Endothelial cell of umbilical vein (primary cell): ENCODE measurements around the gene NTN1. TPM values are rescaled to one million over a fixed set of nuclear protein-coding genes. Genes with fewer than 3 reads are reported as not detected.

ENCODE experiments used
- BruUV-seq: library from RNA; stranded (reverse); fragments of 400-500 nt; replicated peaks from 2 replicates; lab custom pipeline; 2021; lab: Mats Ljungman, UMichigan
- CTCF ChIA-PET: fragments of 300-600, 350-600 bp; sonication (Branson Sonifier 250); formaldehyde crosslinking; loops from one replicate; lab custom pipeline; 2021; ENCODE audit warnings: antibody characterized with exemption, inconsistent platforms; lab: Charles Lee
- POLR2A ChIA-PET: fragments of 300-600, 350-600 bp; sonication (Branson Sonifier 250); formaldehyde crosslinking; loops from one replicate; lab custom pipeline; 2021; ENCODE audit warnings: antibody characterized with exemption, inconsistent platforms; lab: Charles Lee
- DNase-seq: peaks from one replicate; pipeline ENCODE4 v3.0.0-alpha.2; 2011; ENCODE audit warnings: low read depth, low spot score
- FAIRE-seq: peaks from 2 replicates; lab custom pipeline; 2011; peaks lifted over from hg19 to GRCh38; lab: Jason Lieb, UNC
- H2AFZ ChIP-seq: 2 replicates; pipeline ENCODE4 v1.6.0; 2012; ENCODE audit warnings: low read depth, low read length, control low read depth, inconsistent platforms
- H3K27ac ChIP-seq: 2 replicates; pipeline ENCODE4 v1.5.1; 2011; ENCODE audit warnings: low read depth, mild to moderate bottlenecking, control low read depth, low read length, moderate library complexity; ENCODE audit not compliant: insufficient read depth
- H3K27me3 ChIP-seq, 2 experiments: 2 replicates each; pipeline versions ENCODE4 v1.6.0 to v1.6.1; 2011; ENCODE audit warnings: low read length in 2 of 2, mixed read lengths in 1 of 2; ENCODE audit not compliant: control insufficient read depth in 2 of 2, insufficient read depth in 2 of 2
- H3K36me3 ChIP-seq, 2 experiments: 2 replicates in 1 of 2; 3 replicates in 1 of 2; pipeline ENCODE4 v1.5.1; 2011; ENCODE audit warnings: low read length in 2 of 2, mild to moderate bottlenecking in 1 of 2, moderate library complexity in 1 of 2; ENCODE audit not compliant: control insufficient read depth in 2 of 2, insufficient read depth in 2 of 2; ENCODE audit errors: extremely low read depth in 1 of 2
- H3K4me1 ChIP-seq: 3 replicates; pipeline ENCODE4 v1.5.1; 2011; ENCODE audit warnings: mild to moderate bottlenecking, low read length; ENCODE audit not compliant: control insufficient read depth, insufficient read depth; ENCODE audit errors: extremely low read depth
- H3K4me2 ChIP-seq: 2 replicates; pipeline ENCODE4 v1.6.1; 2011; ENCODE audit warnings: low read length, control low read depth, mixed read lengths; ENCODE audit not compliant: insufficient read depth
- H3K4me3 ChIP-seq, 3 experiments: fragments of 200-600 bp in 1 of 3; sonication (generic), shearing (Covaris generic) in 1 of 3; replicated peaks in 1 of 3; 2 replicates each; pipeline ENCODE4 v1.5.1; 2011 to 2016; ENCODE audit warnings: control low read depth in 3 of 3, low read length in 3 of 3, mild to moderate bottlenecking in 2 of 3, inconsistent platforms in 1 of 3, low read depth in 1 of 3, moderate library complexity in 1 of 3; ENCODE audit not compliant: insufficient read depth in 1 of 3
- H3K79me2 ChIP-seq: 2 replicates; pipeline ENCODE4 v1.6.0; 2012; ENCODE audit warnings: low read length, inconsistent platforms; ENCODE audit not compliant: control insufficient read depth, insufficient read depth
- H3K9ac ChIP-seq: replicated peaks from 2 replicates; pipeline ENCODE3; 2011; ENCODE audit warnings: low read length, control low read depth; ENCODE audit not compliant: insufficient read depth; ENCODE audit errors: extremely low read depth
- H3K9me1 ChIP-seq: replicated peaks from 3 replicates; pipeline ENCODE4 v1.6.0; 2011; ENCODE audit warnings: mild to moderate bottlenecking, low read length; ENCODE audit not compliant: control insufficient read depth, insufficient read depth; ENCODE audit errors: extremely low read depth
- H3K9me3 ChIP-seq: replicated peaks from 2 replicates; pipeline ENCODE4 v1.5.1; 2012; ENCODE audit warnings: low read length, inconsistent platforms; ENCODE audit not compliant: control insufficient read depth, insufficient read depth
- H4K20me1 ChIP-seq: replicated peaks from 2 replicates; pipeline ENCODE3; 2011; ENCODE audit warnings: mild to moderate bottlenecking, low read length; ENCODE audit not compliant: control insufficient read depth, insufficient read depth; ENCODE audit errors: extremely low read depth
- GATA2 ChIP-seq: IDR thresholded peaks from 2 replicates; pipeline ENCODE4 v1.7.0; 2011; ENCODE audit warnings: low read depth, mild to moderate bottlenecking, moderate library complexity, mixed read lengths, low read length; ENCODE audit not compliant: insufficient read length, insufficient read depth
- JUN ChIP-seq: IDR thresholded peaks from 2 replicates; pipeline ENCODE4 v1.6.1; 2011; ENCODE audit warnings: borderline replicate concordance, low read depth; ENCODE audit not compliant: insufficient read length, insufficient read depth
- POLR2AphosphoS5 ChIP-seq: IDR thresholded peaks from 2 replicates; pipeline ENCODE4 v1.6.1; 2012; ENCODE audit warnings: low read depth, mild to moderate bottlenecking, control low read depth, low read length, moderate library complexity; ENCODE audit not compliant: insufficient read depth
- dilution Hi-C: fragments of 300-500 bp; cut with MboI; formaldehyde crosslinking; loops from one replicate; pipeline ENCODE4 v1.15.0; 2019; ENCODE audit warnings: low sequenced_read_pairs; ENCODE audit not compliant: extremely low pct_ligation_motif_present
- intact Hi-C: fragments of 100-400 bp; cut with micrococcal nuclease; formaldehyde crosslinking; loops from one replicate; pipeline ENCODE4 v1.10.0; 2022
- polyA plus RNA-seq, 4 experiments: library from polyadenylated mRNA; depleted of rRNA in 3 of 4; stranded (reverse) in 3 of 4; unstranded in 1 of 4; fragments of >200 nt; gene quantifications; 2 replicates each; pipeline versions ENCODE4 v1.2.1 to v1.2.3, GENCODE V29; 2011 to 2012; ENCODE audit warnings: missing spikeins in 1 of 4
- total RNA-seq: library from RNA; stranded (reverse); gene quantifications from 2 replicates; pipeline ENCODE4 v1.2.3, GENCODE V29; 2021
- TF ChIP-seq, protein P1 (sequence below): IDR thresholded peaks from 2 replicates; pipeline ENCODE4 v1.6.1; 2011; ENCODE audit not compliant: insufficient read depth, insufficient read length
- TF ChIP-seq, protein P2 (sequence below), 2 donors: IDR thresholded peaks; 1 replicate in 1 of 2; 2 replicates in 1 of 2; pipeline ENCODE4 v1.5.1; 2011; ENCODE audit warnings: low read length in 2 of 2, mild to moderate bottlenecking in 2 of 2, moderate library complexity in 2 of 2, control low read depth in 1 of 2, inconsistent platforms in 1 of 2, low read depth in 1 of 2; ENCODE audit not compliant: insufficient read depth in 1 of 2; ENCODE audit errors: extremely low read depth in 1 of 2

Gene NTN1
- total and polyA plus RNA-seq, 2 donors (not counting 3 experiments of a cell fraction or from before 2014, with no cell fraction given), result 0.10 to 0.18 TPM

DNA sequence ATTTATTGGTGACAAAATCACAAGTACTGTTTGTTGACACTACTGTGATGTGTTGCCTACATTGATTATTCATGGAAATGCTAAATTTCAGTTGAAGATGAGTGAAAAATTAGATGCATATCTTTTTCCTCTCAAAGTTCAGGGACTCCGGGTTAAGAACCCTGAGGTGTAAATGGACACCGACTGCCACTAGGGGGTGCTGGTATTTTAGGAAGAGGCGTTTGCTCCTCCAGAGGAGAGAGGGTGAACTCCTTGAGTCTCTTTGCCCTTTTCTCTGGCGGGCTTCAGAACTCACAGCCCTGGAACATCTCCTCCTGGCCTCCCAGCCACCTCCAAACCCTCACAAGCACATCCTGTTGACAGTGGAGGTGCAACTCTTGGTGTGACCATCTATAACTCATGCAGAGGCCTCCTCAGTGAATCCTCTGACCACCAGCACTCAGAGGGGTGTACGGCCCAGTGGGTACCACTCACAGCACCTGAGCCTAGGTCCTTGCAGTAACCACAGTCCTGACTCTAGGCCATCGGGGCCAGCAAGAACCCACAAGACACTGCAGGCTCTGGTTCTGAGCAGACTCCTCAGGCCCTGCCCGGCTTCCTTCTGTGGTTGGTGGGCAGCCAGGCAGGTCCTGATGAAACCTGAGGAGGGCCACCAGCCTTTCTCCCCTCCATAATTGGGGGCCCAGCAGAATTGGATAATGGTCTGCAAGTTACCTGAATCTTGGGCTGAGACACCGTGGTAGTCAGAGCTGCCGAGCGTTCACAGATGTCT lies 29.6 kb upstream of the NTN1 start:
- intact Hi-C loops (loop anchor here (5.0 to 10.0 kb wide), 2 partner anchors 301 to 563 kb away; no protein-coding TSS in a partner anchor), dilution Hi-C loops (no loop called here)
- ChIA-PET POLR2A (no interaction called here), CTCF (interaction anchor here (0.6 to 5.4 kb wide), 5 partner anchors 11 to 563 kb away, joined by 3 to 47 read pairs (median 5); no protein-coding TSS in a partner anchor)
- no peaks in the 10 kb centered on the region for H3K79me2 ChIP-seq
- no peak overlapping the region for H3K27ac ChIP-seq
- no peaks in the 10 kb centered on the region for H3K9me1 ChIP-seq
- no peak overlapping the region for H2AFZ ChIP-seq
- TF ChIP-seq GATA2 (no peak), JUN (no peak), POLR2AphosphoS5 (no peak)
- TF ChIP-seq, protein P1, sequence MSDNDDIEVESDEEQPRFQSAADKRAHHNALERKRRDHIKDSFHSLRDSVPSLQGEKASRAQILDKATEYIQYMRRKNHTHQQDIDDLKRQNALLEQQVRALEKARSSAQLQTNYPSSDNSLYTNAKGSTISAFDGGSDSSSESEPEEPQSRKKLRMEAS, result no peak
- TF ChIP-seq, protein P2, sequence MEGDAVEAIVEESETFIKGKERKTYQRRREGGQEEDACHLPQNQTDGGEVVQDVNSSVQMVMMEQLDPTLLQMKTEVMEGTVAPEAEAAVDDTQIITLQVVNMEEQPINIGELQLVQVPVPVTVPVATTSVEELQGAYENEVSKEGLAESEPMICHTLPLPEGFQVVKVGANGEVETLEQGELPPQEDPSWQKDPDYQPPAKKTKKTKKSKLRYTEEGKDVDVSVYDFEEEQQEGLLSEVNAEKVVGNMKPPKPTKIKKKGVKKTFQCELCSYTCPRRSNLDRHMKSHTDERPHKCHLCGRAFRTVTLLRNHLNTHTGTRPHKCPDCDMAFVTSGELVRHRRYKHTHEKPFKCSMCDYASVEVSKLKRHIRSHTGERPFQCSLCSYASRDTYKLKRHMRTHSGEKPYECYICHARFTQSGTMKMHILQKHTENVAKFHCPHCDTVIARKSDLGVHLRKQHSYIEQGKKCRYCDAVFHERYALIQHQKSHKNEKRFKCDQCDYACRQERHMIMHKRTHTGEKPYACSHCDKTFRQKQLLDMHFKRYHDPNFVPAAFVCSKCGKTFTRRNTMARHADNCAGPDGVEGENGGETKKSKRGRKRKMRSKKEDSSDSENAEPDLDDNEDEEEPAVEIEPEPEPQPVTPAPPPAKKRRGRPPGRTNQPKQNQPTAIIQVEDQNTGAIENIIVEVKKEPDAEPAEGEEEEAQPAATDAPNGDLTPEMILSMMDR (IDR thresholded peaks at IDR 0.05; ENCODE audit: extremely low read depth in 1 of 2, insufficient read depth in 1 of 2, low read depth in 1 of 2, low read length in 2 of 2), result peak; percentile 65 to 71
- no peak overlapping the region for H3K4me3 ChIP-seq
- no peak overlapping the region for H3K4me2 ChIP-seq
- no peaks in the 10 kb centered on the region for H4K20me1 ChIP-seq
- peak; percentile 33 for DNase-seq
- H3K9ac ChIP-seq, result no peak overlapping the region
- no peaks in the 10 kb centered on the region for H3K27me3 ChIP-seq
- peak; percentile 63 for FAIRE-seq
- no peaks in the 10 kb centered on the region for H3K4me1 ChIP-seq
- H3K36me3 ChIP-seq, result no peaks in the 10 kb centered on the region
- BruUV-seq, result no TSS peak
- H3K9me3 ChIP-seq, result no peaks in the 10 kb centered on the region
